ENCODE measurements around the gene SHISAL2A. TPM values are rescaled to one million over a fixed set of nuclear protein-coding genes. Genes with fewer than 3 reads are reported as not detected.

The SHISAL2A gene
- total and polyA plus RNA-seq, 12 donors = 0.11 to 1.9 (median 0.55) TPM; not detected in 3

DNA sequence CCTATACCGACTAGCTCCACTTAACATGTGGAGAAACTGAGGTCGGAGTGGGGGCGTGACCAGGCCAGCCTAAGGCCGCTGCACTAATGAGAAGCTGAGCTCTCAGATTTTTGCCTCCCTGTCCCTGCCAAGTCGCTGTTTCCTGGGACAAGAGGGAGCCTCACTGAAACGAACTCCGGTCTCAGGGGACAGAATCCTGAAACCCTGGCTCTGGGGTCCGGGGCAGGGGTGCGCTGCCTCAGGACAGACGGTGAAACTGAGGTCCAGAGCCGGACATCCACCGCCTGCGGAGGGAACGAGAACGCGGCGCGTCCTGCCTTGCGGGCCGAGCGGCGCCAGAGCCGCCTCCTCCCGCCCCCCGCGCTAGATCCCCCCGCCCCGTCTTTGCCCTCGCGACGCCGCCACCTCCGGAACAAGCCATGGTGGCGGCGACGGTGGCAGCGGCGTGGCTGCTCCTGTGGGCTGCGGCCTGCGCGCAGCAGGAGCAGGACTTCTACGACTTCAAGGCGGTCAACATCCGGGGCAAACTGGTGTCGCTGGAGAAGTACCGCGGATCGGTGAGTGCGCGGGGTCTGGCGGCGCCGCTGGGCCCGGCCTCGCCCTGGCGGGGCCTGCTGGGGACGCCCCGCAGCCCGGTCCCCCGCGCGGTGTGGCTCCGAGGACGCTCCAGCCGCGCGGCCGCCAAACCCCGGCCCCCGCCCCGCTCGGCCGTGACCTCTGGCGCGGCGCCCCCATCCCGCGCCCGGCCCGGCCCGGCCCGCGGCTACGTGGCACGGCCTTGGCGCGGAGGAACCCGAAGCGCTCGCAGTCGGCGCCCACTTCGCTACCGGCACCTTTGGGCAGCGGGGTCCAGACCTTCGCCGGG, 30.7 kb upstream of the SHISAL2A start, which contains the start of gene GPX7:
Gene GPX7, plus strand, starts transcription at position 381 of the 865 bp plus-strand sequence. Its CDS starts 39 bp downstream, at position 420.
- H3K9me3 ChIP-seq (replicated peaks in 1 of 3) = no peaks in the 10 kb centered on the region
- peak in 1 of 2 donors; percentile 47 for TF ChIP-seq POLR2A (IDR thresholded peaks at IDR 0.05)
- TF ChIP-seq, protein P1, sequence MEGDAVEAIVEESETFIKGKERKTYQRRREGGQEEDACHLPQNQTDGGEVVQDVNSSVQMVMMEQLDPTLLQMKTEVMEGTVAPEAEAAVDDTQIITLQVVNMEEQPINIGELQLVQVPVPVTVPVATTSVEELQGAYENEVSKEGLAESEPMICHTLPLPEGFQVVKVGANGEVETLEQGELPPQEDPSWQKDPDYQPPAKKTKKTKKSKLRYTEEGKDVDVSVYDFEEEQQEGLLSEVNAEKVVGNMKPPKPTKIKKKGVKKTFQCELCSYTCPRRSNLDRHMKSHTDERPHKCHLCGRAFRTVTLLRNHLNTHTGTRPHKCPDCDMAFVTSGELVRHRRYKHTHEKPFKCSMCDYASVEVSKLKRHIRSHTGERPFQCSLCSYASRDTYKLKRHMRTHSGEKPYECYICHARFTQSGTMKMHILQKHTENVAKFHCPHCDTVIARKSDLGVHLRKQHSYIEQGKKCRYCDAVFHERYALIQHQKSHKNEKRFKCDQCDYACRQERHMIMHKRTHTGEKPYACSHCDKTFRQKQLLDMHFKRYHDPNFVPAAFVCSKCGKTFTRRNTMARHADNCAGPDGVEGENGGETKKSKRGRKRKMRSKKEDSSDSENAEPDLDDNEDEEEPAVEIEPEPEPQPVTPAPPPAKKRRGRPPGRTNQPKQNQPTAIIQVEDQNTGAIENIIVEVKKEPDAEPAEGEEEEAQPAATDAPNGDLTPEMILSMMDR (IDR thresholded peaks at IDR 0.05) = no peak
- DNase-seq = peak; percentile 40 to 74 (median 62)
- no peaks in the 10 kb centered on the region for H3K27me3 ChIP-seq
- peak within 1 kb of the TSS in 3 of 4 donors; percentile 22 to 59 (median 51) for H3K4me3 ChIP-seq
- peak within 1 kb of the TSS in 4 of 5 donors; percentile 38 to 87 (median 80) for H3K27ac ChIP-seq
- no peaks in the 10 kb centered on the region for H3K36me3 ChIP-seq (replicated peaks in 1 of 2)
- WGBS, 4 donors = 1 to 7% (median 3%) methylated on average over 27 to 97 of the region's 97 CpGs
- intact Hi-C loops (cut with DNase I) = no loop called here
- H3K4me1 ChIP-seq (replicated peaks in 1 of 2) = peaks cover 12 to 26% of the 10 kb centered on the region in 2 donors

DNA sequence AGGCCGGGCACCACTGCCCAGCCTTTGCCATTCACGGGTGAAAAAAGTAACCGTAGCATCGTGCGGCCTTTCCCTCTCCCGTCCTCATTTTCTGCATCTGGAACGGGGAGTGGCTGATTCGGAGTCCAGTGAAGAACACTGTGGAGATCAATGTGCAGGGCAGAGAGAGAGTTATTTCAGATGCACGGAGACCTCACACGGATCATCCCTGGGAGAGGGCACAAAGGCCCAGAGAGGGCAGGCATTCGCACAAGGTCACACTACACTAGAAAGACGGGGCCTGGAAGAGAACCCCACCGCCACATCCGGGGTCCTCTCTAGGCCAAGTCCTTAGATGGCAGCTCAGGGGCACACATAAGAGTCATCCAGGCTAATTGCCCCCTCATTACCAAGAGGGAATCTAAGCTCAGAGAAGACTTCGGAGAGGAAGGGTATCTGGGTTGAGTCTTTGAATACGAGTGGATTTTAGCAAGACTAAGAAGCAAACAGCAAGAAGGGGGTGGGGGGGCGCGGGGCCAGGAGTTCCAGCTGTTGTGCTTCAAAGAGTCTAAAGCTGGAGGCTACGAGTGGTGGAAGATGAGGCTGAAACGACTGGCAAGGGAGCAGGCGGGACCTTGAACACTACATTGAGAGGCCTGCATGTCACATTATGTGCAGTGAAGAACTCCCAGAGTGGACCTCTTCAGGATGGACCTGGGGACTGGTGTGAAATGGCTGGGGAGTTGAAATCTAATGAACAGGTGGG, 29.9 kb upstream of the SHISAL2A start:
- WGBS, 4 donors = 33 to 42% (median 36%) methylated on average over 18 to 21 of the region's 21 CpGs

GRCh38 chr1:52603630-52604029, 29.3 kb upstream of the SHISAL2A start:
- Histone ChIP-seq H3K27me3 (no peaks in the 10 kb centered on the region), H3K4me1 (replicated peaks in 1 of 2) (peaks cover 12 to 26% of the 10 kb centered on the region in 2 donors), H3K36me3 (replicated peaks in 1 of 2) (peaks cover 0 to 11% of the 10 kb centered on the region in 2 donors), H3K27ac (peak overlapping the region in 1 of 5 donors; percentile 81), H3K9me3 (replicated peaks in 1 of 3) (no peaks in the 10 kb centered on the region), H3K4me3 (no peak overlapping the region)
- no peak for DNase-seq
- TF ChIP-seq, protein P1 (IDR thresholded peaks at IDR 0.05) = no peak
- no peak for TF ChIP-seq POLR2A (IDR thresholded peaks at IDR 0.05)
- WGBS, 4 donors = 86 to 93% (median 91%) methylated on average over 6 of the region's 6 CpGs
- intact Hi-C loops (cut with DNase I) = no loop called here

More for the DNA sequence above, 29.9 kb upstream of the SHISAL2A start:
- Histone ChIP-seq H3K27me3 (no peaks in the 10 kb centered on the region), H3K4me3 (peak overlapping the region in 2 of 4 donors; percentile 33 to 59), H3K27ac (peak overlapping the region in 4 of 5 donors; percentile 38 to 87 (median 80)), H3K9me3 (replicated peaks in 1 of 3) (no peaks in the 10 kb centered on the region), H3K4me1 (replicated peaks in 1 of 2) (peaks cover 12 to 26% of the 10 kb centered on the region in 2 donors), H3K36me3 (replicated peaks in 1 of 2) (peaks cover 0 to 5% of the 10 kb centered on the region in 2 donors)
- TF ChIP-seq, protein P1 (IDR thresholded peaks at IDR 0.05) = no peak
- TF ChIP-seq POLR2A (IDR thresholded peaks at IDR 0.05) = no peak
- peak in 1 of 7 donors; percentile 16 for DNase-seq
- intact Hi-C loops (cut with DNase I) = no loop called here

Measured in adrenal gland (tissue), 12 donors.